H1 (cell line): ENCODE measurements around the gene BABAM1. TPM values are rescaled to one million over a fixed set of nuclear protein-coding genes. Genes with fewer than 3 reads are reported as not detected.

Experiments used
- BACH1 ChIP-seq: IDR thresholded peaks from 2 replicates; pipeline ENCODE4 v1.6.1; 2012; ENCODE audit warnings: low read length, improper control_type of control experiment
- CTCF ChIP-seq, 3 experiments: IDR thresholded peaks; 1 replicate in 2 of 3; 2 replicates in 1 of 3; pipeline versions ENCODE4 v1.5.1 to v1.6.1; 2011; ENCODE audit warnings: low read length in 3 of 3, mild to moderate bottlenecking in 3 of 3, inconsistent platforms in 2 of 3, low read depth in 1 of 3, moderate library complexity in 1 of 3; ENCODE audit not compliant: insufficient read depth in 1 of 3; ENCODE audit errors: control extremely low read depth in 1 of 3
- EZH2 ChIP-seq: fragments of 200-600 bp; sonication (generic); IDR thresholded peaks from 2 replicates; pipeline ENCODE4 v1.7.1; 2012; ENCODE audit warnings: low read depth, mild to moderate bottlenecking, moderate library complexity, low read length, inconsistent platforms; ENCODE audit not compliant: severe bottlenecking
- FOSL1 ChIP-seq: IDR thresholded peaks from 2 replicates; pipeline ENCODE4 v1.6.1; 2011; ENCODE audit warnings: mild to moderate bottlenecking, low read depth, low read length, moderate library complexity; ENCODE audit not compliant: insufficient read depth
- JUN ChIP-seq: IDR thresholded peaks from 2 replicates; pipeline ENCODE4 v1.6.1; 2011; ENCODE audit warnings: low read depth, mild to moderate bottlenecking, improper control_type of control experiment, low read length
- NANOG ChIP-seq: IDR thresholded peaks from 2 replicates; pipeline ENCODE4 v1.6.1; 2011; ENCODE audit warnings: low read length, low read depth, mild to moderate bottlenecking, inconsistent platforms; ENCODE audit not compliant: insufficient read depth, poor library complexity, severe bottlenecking
- NRF1 ChIP-seq: IDR thresholded peaks from 2 replicates; pipeline ENCODE4 v1.6.1; 2011; ENCODE audit warnings: mild to moderate bottlenecking, low read depth, low read length, improper control_type of control experiment
- RAD21 ChIP-seq, 2 experiments: IDR thresholded peaks in 1 of 2; conservative IDR thresholded peaks in 1 of 2; 2 replicates each; pipeline ENCODE4 v1.6.1; 2011; ENCODE audit warnings: low read depth in 2 of 2, low read length in 2 of 2, improper control_type of control experiment in 1 of 2, inconsistent platforms in 1 of 2, mild to moderate bottlenecking in 1 of 2, moderate library complexity in 1 of 2
- RXRA ChIP-seq: IDR thresholded peaks from 2 replicates; pipeline ENCODE4 v1.6.1; 2011; ENCODE audit warnings: low read depth, mild to moderate bottlenecking, low read length, moderate library complexity; ENCODE audit not compliant: insufficient read depth
- SIN3A ChIP-seq, 2 experiments: IDR thresholded peaks in 1 of 2; conservative IDR thresholded peaks in 1 of 2; 2 replicates each; pipeline ENCODE4 v1.6.1; 2011 to 2012; ENCODE audit warnings: low read length in 2 of 2, improper control_type of control experiment in 1 of 2, low read depth in 1 of 2, mild to moderate bottlenecking in 1 of 2
- SUZ12 ChIP-seq: fragments of 200-600 bp; sonication (generic); IDR thresholded peaks from 2 replicates; pipeline ENCODE4 v1.6.1; 2012; ENCODE audit warnings: mild to moderate bottlenecking, inconsistent platforms, low read length, moderate library complexity, mixed read lengths
- TAF1 ChIP-seq: IDR thresholded peaks from 2 replicates; pipeline ENCODE4 v1.6.1; 2011; ENCODE audit warnings: mild to moderate bottlenecking, low read depth, low read length
- TBP ChIP-seq: IDR thresholded peaks from 2 replicates; pipeline ENCODE4 v1.6.1; 2011; ENCODE audit warnings: low read depth, low read length, improper control_type of control experiment
- YY1 ChIP-seq: IDR thresholded peaks from 2 replicates; pipeline ENCODE4 v1.6.1; 2011; ENCODE audit warnings: low read depth, mild to moderate bottlenecking, low read length
- polyA plus RNA-seq, 7 experiments: library from polyadenylated mRNA; depleted of rRNA in 3 of 7; stranded (reverse) in 5 of 7; unstranded in 2 of 7; fragments of >200 nt in 5 of 7; fragments of 200-250 nt in 2 of 7; gene quantifications; 1 replicate in 5 of 7; 2 replicates in 1 of 7; 4 replicates in 1 of 7; pipeline versions ENCODE4 v1.2.1 to v1.2.3, GENCODE V29; 2011 to 2013; ENCODE audit warnings: missing spikeins in 2 of 7, mixed read lengths in 2 of 7
- total RNA-seq: library from RNA; stranded (reverse); fragmentation: NEBNext Ultra II Directional; extraction: Animal tissue kit (Norgen Biotek cat#: 25700); gene quantifications from 2 replicates; pipeline ENCODE4 v1.2.1, GENCODE V29; 2021

BABAM1 gene
- total and polyA plus RNA-seq, 2 of the 8 experiments (the other 6 are each of a cell fraction or from before 2014, with no cell fraction given): 127 to 133 TPM

GRCh38 chr19:17234911-17235299 lies 32.3 kb upstream of the BABAM1 start (continued):
- no peak for TF ChIP-seq CTCF (IDR thresholded peaks at IDR 0.05; ENCODE audit: control extremely low read depth in 1 of 3, insufficient read depth in 1 of 3, low read depth in 1 of 3, low read length in 3 of 3)
- TF ChIP-seq SIN3A (conservative IDR thresholded peaks at IDR 0.05 in 1 of 2, IDR thresholded peaks at IDR 0.05 in 1 of 2; ENCODE audit: low read depth in 1 of 2, low read length in 2 of 2): peak in 1 of 2 experiments; percentile 46; a peak in 1 of 4 replicates
- no peak for TF ChIP-seq FOSL1
- TF ChIP-seq RXRA: no peak
- no peak for TF ChIP-seq NRF1
- no peak for TF ChIP-seq EZH2
- TF ChIP-seq BACH1: no peak
- TF ChIP-seq TBP: no peak
- TF ChIP-seq SUZ12: no peak
- TF ChIP-seq NANOG: no peak
- TF ChIP-seq RAD21 (IDR thresholded peaks at IDR 0.05 in 1 of 2, conservative IDR thresholded peaks at IDR 0.05 in 1 of 2; ENCODE audit: low read depth in 2 of 2, low read length in 2 of 2): no peak
- no peak for TF ChIP-seq YY1
- 0 out of 2 replicates have a peak, but pooled peaks have one; percentile 28 for TF ChIP-seq TAF1
- no peak for TF ChIP-seq JUN
